GM18868 (cell line): ENCODE data around the gene MAGED2.
"Not testable (repeated sequence)": the region's sequence is repeated elsewhere in the genome, so short reads cannot be mapped to it uniquely, and the experiment has no call there.

Source experiments
- ATAC-seq: cut with Tn5 transposase; IDR thresholded peaks from one replicate; pipeline ENCODE4 v1.9.1; 2021; ENCODE audit warnings: mild to moderate bottlenecking, moderate library complexity; ENCODE audit not compliant: unreplicated experiment

Gene MAGED2

GRCh38 chrX:54817220-54817820 is 9.8 kb downstream of the MAGED2 start:
- no peak for ATAC-seq

- no peak for ATAC-seq
Observed at GRCh38 chrX:54818221-54818620, 10.7 kb downstream of the MAGED2 start.

- ATAC-seq, result no peak
Observed at GRCh38 chrX:54819201-54819600, 11.7 kb downstream of the MAGED2 start.

GRCh38 chrX:54820737-54821136 is 13.2 kb downstream of the MAGED2 start:
- no peak for ATAC-seq

- no peak for ATAC-seq
Observed at GRCh38 chrX:54821310-54821709, 13.8 kb downstream of the MAGED2 start.

DNA sequence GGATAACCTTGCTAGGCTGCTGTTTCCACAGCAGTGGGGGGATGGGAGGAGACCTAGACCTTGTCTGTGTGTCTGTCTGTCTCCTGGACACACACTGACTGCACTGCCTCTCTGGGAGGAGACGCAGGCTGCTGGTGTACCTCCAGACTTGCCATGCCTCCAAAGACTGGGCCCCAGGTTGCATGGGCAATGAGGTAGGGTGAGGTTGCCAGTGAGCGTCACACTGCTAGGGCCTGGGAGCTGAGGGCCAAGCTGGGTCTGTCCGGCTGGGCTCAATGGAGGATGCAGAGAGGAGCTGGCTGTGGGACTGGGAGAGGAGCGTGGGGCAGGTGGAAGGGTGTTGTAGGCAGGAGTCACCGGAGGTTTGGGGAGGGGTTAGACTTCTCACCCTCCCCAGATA is 16.6 kb downstream of the MAGED2 start:
- no peak for ATAC-seq

DNA sequence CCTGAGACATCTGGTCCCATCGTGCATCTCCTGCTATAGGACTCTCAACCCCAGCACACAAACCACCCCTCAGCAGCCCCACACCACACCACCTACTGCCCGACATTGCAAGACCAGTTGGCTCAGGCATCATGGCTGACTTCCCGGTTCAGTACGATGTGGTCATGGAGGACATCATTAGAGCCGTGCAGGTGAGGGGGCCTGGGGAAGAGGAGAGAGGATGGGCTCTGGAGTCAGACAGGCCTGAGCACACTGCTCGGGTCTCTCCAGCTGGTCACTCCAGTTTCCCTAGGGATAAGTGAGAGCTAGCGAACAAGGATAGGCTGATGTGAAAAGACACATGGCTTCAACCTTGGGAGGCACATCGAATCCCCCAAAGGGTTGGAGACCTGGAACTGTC is 17.2 kb downstream of the MAGED2 start:
- ATAC-seq, result no peak

DNA sequence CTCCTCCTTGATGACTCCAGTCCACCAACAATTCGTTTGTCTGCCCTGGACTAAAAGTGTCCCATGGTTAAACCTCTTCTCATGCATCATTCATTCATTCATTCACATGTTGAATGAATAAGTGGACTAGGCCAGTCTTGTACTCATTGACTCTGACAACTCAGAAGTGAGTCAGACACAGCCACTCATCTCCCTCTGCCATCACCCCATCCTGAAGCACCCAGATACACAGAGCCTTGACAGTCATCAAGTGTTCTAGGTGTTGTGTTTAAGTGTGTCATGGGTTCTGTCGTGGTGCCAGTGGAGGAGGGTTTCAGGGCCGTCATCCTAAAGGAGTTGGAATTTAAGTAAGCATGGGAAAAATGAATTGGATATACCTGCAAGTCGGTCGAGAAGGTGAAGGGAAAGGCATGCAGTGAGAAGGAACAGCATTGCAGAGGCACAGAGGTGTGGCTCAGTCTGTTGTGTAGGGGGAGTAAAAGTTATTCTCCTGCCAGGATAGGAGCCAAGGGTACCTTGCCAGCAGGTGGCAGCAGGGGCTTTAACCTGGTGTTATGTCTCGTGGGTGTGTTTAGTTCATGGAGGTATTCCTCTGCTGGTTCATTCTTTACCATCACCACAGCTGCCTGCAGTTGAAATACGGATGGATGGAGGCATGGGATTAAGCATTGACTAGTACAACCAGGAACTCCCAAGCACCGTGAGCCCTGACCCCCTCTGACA is 18.3 kb downstream of the MAGED2 start:
- ATAC-seq, result peak; percentile 46

- no peak for ATAC-seq
Observed at GRCh38 chrX:54826598-54826997, 19.1 kb downstream of the MAGED2 start.

- no peak for ATAC-seq
Observed at GRCh38 chrX:54838583-54838982, 31.0 kb downstream of the MAGED2 start.

DNA sequence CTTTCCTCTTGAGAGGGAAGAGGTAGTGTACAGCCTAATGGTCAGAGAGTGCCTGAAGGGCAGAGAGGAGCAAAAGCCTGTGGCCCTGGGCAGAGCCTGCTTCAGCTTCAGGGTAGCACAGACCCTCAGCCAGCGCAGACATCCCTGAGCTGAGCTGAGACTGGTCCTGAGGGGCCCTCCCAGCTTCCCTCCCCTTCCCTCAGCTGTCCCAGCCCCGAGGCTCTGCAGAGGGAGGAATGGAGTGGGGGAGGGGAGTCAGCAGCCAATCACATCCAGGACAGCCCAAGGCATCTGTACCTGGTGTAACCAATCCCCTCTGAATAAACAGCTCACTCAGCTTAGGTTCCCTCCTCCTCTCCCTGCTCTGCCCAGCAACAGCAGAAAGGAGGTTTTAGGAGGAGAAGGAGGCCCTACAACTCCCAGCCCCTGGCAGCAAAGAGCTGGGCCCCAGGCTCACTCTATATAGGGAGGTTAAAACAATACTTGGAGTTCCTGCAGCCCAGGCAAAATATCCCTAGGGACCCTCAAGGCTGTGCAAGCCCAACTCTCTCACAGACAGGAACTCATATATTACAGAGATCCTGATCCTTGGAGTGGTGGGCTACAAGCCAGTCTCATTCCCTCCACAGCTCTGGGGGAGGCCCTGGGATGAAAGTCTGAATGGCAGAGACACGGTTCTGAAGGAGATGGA is 33.8 kb downstream of the MAGED2 start:
- not testable (repeated sequence) for ATAC-seq

DNA sequence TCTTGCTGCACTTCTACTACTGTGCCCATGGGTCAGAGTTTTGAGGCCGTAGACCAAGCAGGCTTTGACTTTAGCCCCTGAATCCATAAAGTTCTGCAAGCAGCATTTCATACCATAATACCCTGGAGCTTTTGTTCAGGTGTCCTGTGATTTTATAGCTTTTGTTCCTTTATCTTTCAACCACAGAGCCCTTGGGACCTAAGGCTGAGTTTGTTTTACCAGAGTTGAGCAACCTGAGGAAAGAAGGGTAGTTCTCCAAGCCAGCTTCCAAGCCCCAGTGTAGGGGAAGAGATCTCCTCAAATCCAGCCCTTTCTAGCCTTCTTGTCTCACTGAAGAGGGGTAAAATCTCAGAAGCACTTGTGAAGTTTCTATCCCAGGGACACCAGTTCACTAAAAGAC is 35.1 kb downstream of the MAGED2 start:
- no peak for ATAC-seq

DNA sequence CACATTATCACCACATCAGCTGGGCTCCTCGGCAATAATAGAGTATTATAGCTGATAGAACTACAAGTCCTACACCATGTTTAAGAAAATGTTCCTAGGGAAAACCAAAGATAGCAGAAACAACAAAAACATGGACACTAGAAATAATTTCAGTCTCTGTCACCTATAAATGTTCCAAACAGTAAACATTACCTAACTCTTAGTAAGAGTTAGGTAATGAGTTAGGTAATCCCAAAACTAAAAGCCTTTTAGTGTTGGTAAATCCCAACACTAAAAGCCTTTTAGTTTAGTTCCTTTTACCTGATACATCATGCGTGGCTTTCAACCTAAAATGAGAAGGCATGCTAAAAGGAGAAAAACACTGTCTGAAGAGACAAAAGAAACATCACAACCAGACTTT is 35.5 kb downstream of the MAGED2 start:
- ATAC-seq, result no peak

GRCh38 chrX:54847700-54848099 is 40.2 kb downstream of the MAGED2 start:
- not testable (repeated sequence) for ATAC-seq

GRCh38 chrX:54865208-54865607 is 57.7 kb downstream of the MAGED2 start:
- no peak for ATAC-seq
